NCI-H2107 treated with DMSO at 0.1 percent for 48 hours (cell line): ENCODE data around the gene MAP2K7.
A peak's percentile ranks its signal among the peaks of the same experiment; 100 is the strongest.

Experiments used
- DNase-seq: peaks from one replicate; lab custom pipeline; 2025; ENCODE audit not compliant: unreplicated experiment; lab: John Stamatoyannopoulos, UW

The MAP2K7 gene

DNA sequence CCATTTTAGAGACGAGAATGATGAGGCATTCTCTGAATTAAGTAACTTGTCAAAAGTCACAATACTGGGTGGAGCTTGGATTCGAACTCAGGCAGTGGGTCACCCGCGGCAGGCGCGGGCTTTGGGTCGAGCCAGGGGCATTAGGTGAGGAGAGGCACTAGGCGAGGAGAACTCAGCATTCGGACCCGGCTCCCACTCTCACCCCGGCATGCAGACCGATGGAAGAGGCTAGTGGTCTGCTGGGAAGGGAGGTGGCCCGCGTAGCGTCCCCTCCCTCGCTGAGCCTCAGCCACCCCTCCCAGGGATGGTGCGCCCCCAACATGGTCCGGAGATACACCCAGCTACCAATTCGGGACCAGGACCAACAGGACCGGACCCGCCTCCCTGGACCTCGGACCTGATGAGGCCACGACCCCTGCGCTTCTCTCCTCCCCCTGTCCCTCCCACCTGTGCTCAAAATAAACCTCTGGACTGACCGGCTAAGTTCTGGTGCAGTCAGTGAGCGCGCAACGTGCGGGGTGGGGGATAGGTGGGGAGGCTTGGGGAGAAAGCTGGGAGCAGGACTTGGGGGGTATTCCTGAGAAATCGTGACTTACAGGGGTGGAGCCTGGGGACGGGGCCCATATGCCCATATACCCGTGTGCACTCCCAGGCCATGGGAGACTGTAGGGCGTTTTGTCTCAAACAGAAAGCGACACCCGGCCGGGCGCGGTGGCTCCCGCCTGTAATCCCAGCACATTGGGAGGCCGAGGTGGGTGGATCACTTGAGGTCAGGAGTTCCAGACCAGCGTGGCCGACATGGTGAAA lies 15.1 kb downstream of the MAP2K7 start:
- DNase-seq: no peak

- DNase-seq: peak; percentile 43
Measured at GRCh38 chr19:7919610-7920518, 16.2 kb downstream of the MAP2K7 start, which contains the start of gene SNAPC2. Gene SNAPC2 (plus strand): TSS chr19:7920338. CDS start chr19:7920367, 29 bp downstream.

DNA sequence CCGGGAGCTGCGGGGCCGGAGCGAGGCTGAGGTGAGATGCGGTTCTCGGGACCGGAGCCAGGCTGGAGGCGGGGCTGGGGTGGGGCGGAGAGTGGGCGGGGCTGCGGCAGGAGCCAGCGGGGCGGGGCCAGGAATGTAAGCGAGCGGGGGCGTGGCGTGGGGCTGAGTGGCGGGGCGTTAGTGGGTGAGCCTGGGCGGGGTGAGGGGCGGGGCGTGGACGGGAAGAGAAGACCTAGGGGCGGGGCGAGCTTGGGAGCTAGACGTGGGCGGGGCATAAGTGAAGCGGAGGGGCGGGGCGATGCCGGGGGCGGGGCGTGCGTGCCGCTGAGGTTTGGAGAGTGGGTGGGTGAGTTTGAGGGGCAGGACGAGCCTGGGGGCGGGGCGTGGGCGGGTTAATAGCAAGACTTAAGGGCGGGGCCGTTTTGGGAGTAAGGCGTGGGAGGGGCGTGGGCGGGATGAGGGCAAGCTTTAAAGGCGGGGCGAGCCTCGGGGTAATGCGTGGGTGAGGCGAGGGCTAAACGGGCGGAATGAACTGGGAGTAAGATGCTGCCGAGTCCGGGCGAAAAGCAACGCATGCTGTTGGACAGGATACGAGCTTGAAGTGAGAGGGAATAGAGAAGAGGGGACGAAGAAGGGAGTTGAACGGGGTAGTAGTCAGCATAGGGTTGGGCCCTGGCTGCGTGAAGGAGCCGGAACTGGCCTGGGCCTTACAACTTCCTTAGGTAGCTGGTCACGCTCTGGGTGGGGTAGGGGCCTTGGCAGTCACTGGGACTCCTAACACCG lies 17.0 kb downstream of the MAP2K7 start:
- DNase-seq: peak; percentile 76

GRCh38 chr19:7921302-7921966 lies 17.8 kb downstream of the MAP2K7 start:
- no peak for DNase-seq

GRCh38 chr19:7921967-7922835 lies 18.5 kb downstream of the MAP2K7 start:
- no peak for DNase-seq

- no peak for DNase-seq
Measured at GRCh38 chr19:7922836-7923195, 19.1 kb downstream of the MAP2K7 start.

DNA sequence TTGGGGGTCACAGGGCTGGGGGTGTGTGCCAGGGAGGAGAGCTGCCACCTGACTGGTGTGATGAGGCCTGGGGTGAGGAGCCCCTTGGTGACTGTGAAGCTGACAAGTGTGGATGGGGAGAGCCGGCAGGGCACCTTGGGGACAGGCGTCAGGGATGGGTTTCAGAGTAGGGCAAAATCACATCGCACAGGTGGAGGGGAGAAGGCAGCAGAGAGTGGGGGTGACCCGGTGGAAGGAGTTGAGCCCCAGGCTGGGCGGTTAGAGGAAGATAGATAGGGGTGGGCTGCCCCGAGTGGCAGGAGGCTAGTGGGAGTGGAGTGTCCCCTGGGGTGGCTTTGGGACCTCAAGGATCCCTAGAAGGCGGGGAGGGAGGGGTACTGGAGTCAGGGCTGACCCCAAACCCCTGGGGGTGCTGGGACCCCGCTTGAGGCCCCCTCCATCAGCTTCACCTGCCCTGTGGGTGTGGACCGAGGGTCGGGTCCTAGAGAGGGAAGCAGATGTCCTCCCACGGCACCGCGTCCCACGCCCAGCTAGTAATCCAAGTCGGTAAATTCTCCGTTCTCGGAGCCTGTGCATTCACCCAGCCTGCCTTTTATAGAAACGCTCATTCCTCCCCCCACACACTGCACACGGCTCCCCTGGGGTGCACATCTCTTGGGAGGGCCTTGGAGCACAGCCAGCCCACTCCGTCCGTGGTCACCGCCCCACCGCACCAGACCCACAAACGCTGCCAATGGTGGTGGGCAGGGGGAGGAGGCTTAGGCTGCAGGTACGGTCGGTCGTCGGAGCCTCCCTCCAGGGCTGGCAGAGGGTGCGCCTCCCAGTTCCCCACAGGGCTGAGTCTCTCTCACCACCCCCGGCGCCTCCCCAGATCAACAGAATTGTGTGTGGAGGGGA lies 19.9 kb downstream of the MAP2K7 start:
- no peak for DNase-seq

GRCh38 chr19:7924241-7924640 lies 20.6 kb downstream of the MAP2K7 start:
- DNase-seq: no peak

GRCh38 chr19:7924651-7925170 lies 21.0 kb downstream of the MAP2K7 start:
- no peak for DNase-seq

- no peak for DNase-seq
Measured at GRCh38 chr19:7925171-7925851, 21.6 kb downstream of the MAP2K7 start.

- no peak for DNase-seq
Measured at GRCh38 chr19:7926021-7926726, 22.5 kb downstream of the MAP2K7 start, which contains the start of gene CTXN1. Gene CTXN1 (minus strand): TSS chr19:7926135. CDS start chr19:7925538, 597 bp downstream.

GRCh38 chr19:7926727-7927604 lies 23.3 kb downstream of the MAP2K7 start:
- no peak for DNase-seq

DNA sequence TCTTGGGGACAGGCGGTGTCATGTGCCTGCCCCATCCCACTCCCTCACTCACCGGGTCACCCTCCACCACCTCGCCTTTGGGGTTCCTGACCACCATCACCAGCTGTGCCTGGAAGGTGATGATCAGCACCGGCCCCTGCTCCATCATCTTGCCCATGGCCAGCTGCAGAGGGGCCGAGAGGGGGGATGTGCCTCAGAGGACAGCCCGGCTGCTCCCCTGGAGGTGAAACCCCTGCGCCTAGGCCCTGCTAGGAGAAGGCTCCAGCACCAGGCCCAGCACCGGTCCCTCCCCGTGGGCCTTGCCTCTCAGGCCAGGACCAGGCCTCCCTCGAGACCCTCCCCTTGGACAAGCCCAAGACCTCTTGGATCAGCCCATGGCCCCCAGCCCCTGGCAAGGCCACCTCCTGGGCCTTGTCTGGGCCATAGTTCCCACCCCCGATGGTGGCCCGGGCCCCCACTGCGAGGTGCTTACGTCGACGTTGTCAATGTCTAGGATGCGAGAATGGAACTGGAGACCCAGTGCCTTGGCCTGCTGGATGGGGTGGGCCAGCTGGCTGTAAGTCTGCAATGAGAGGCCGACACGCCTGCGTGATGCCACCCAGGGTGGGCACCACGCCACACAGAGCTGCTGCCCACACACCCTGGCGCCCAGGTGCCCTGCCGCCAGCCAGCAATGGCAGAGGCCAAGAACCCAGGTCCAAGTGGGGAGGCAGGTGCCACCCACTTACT lies 24.1 kb downstream of the MAP2K7 start:
- DNase-seq: no peak

DNA sequence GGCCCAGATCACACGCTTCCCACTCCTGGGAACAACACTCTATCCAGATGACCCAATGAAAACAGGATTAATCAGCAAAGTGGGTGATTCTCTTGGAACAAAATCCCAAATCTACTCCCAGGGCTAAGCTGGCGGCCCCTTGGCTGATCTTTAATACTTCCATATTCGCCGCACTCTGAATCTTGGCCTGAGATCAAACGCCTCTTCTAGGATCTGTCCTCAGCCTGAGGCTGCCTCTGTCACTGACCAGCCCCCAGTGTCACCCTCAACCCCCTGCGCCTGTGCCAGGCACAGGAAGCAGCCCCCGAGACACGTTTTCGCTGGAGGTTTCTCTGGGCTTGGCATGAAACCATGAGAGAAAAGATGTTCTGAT lies 24.6 kb downstream of the MAP2K7 start:
- DNase-seq: no peak
